ENCODE data around the gene RARRES1. TPM values are rescaled to one million over a fixed set of nuclear protein-coding genes. Genes with fewer than 3 reads are reported as not detected.

Gene RARRES1
- total RNA-seq, 1 experiment from 2014 or later = 20.5 TPM

- no peaks in the 10 kb centered on the region for H3K27me3 ChIP-seq (ENCODE audit: insufficient read depth, low read depth)
- ChIA-PET CTCF (interaction anchor here (0.6 kb wide), 1 partner anchor 22 kb away, joined by 4 read pairs; no protein-coding TSS in a partner anchor), POLR2A (ENCODE audit: unreplicated experiment) (no interaction called here)
- H3K9me3 ChIP-seq (ENCODE audit: insufficient read depth, low read depth) = no peaks in the 10 kb centered on the region
- intact Hi-C loops (cut with micrococcal nuclease; ENCODE audit: unreplicated experiment) = no loop called here
- H3K4me3 ChIP-seq = no peak overlapping the region
- H3K4me1 ChIP-seq (replicated peaks; ENCODE audit: insufficient read depth) = no peaks in the 10 kb centered on the region
- H3K9me2 ChIP-seq (ENCODE audit: insufficient read depth) = no peaks in the 10 kb centered on the region
- H3K27ac ChIP-seq = no peak overlapping the region
- H2AFZ ChIP-seq = no peak overlapping the region
- DNase-seq = no peak
- H3F3A ChIP-seq (ENCODE audit: insufficient read depth, low read depth) = no peaks in the 10 kb centered on the region
- peaks cover 27% of the 10 kb centered on the region; the same call in 1 of the 2 replicates for H3K36me3 ChIP-seq (ENCODE audit: low read depth)
- no peak for TF ChIP-seq CTCF (conservative IDR thresholded peaks at IDR 0.05)
- TF ChIP-seq EZH2 (IDR thresholded peaks at IDR 0.05; ENCODE audit: low read depth) = no peak
- no TSS peak for BruUV-seq (replicated peaks)
- H3K4me2 ChIP-seq = no peak overlapping the region
- H4K20me1 ChIP-seq (ENCODE audit: insufficient read depth) = no peaks in the 10 kb centered on the region
- no peaks in the 10 kb centered on the region for H3K79me2 ChIP-seq (ENCODE audit: low read depth)
Measured at GRCh38 chr3:158679547-158680000, 52.7 kb downstream of the RARRES1 start.

GRCh38 chr3:158678687-158679086 lies 53.6 kb downstream of the RARRES1 start:
- no peak for DNase-seq
- Histone ChIP-seq H3K9me2 (ENCODE audit: insufficient read depth) (no peaks in the 10 kb centered on the region), H3F3A (ENCODE audit: insufficient read depth, low read depth) (no peaks in the 10 kb centered on the region), H3K4me1 (replicated peaks; ENCODE audit: insufficient read depth) (no peaks in the 10 kb centered on the region), H3K4me2 (no peak overlapping the region), H2AFZ (no peak overlapping the region), H3K36me3 (ENCODE audit: low read depth) (peaks cover 27% of the 10 kb centered on the region; the same call in 1 of the 2 replicates), H3K27ac (no peak overlapping the region), H3K9me3 (ENCODE audit: insufficient read depth, low read depth) (no peaks in the 10 kb centered on the region), H3K79me2 (ENCODE audit: low read depth) (no peaks in the 10 kb centered on the region), H3K4me3 (no peak overlapping the region), H4K20me1 (ENCODE audit: insufficient read depth) (no peaks in the 10 kb centered on the region), H3K27me3 (ENCODE audit: insufficient read depth, low read depth) (no peaks in the 10 kb centered on the region)
- no TSS peak for BruUV-seq (replicated peaks)
- ChIA-PET CTCF (no interaction called here), POLR2A (ENCODE audit: unreplicated experiment) (no interaction called here)
- intact Hi-C loops (cut with micrococcal nuclease; ENCODE audit: unreplicated experiment) = no loop called here
- TF ChIP-seq EZH2 (IDR thresholded peaks at IDR 0.05; ENCODE audit: low read depth) (no peak), CTCF (conservative IDR thresholded peaks at IDR 0.05) (no peak)

- Histone ChIP-seq H3K9me2 (ENCODE audit: insufficient read depth) (no peaks in the 10 kb centered on the region), H3K79me2 (ENCODE audit: low read depth) (no peaks in the 10 kb centered on the region), H3K27me3 (ENCODE audit: insufficient read depth, low read depth) (no peaks in the 10 kb centered on the region), H3K27ac (no peak within 1 kb of the TSS), H3K36me3 (ENCODE audit: low read depth) (peaks cover 23% of the 10 kb centered on the region; the same call in 1 of the 2 replicates), H3K9me3 (ENCODE audit: insufficient read depth, low read depth) (no peaks in the 10 kb centered on the region), H2AFZ (no peak within 1 kb of the TSS), H4K20me1 (ENCODE audit: insufficient read depth) (0 out of 2 replicates have a peak, but pooled peaks cover 5% of the 10 kb centered on the region), H3K4me2 (no peak within 1 kb of the TSS), H3K4me3 (no peak within 1 kb of the TSS), H3K4me1 (replicated peaks; ENCODE audit: insufficient read depth) (no peaks in the 10 kb centered on the region), H3F3A (ENCODE audit: insufficient read depth, low read depth) (0 out of 2 replicates have a peak, but pooled peaks cover 6% of the 10 kb centered on the region)
- DNase-seq = no peak
- ChIA-PET POLR2A (ENCODE audit: unreplicated experiment) (no interaction called here), CTCF (no interaction called here)
- TF ChIP-seq EZH2 (IDR thresholded peaks at IDR 0.05; ENCODE audit: low read depth) (no peak), CTCF (conservative IDR thresholded peaks at IDR 0.05) (no peak)
- no TSS peak for BruUV-seq (replicated peaks)
- intact Hi-C loops (cut with micrococcal nuclease; ENCODE audit: unreplicated experiment) = no loop called here
Measured at GRCh38 chr3:158672215-158673176, 59.8 kb downstream of the RARRES1 start, which contains the start of gene LXN. LXN (minus strand) TSS chr3:158672648; CDS start chr3:158672478, 170 bp downstream.
